Measurements from ENCODE around the gene DELE1.

GRCh38 chr5:141982626-141983025 is 59.0 kb downstream of the DELE1 start:
- no peak for TF ChIP-seq CTCF (IDR thresholded peaks at IDR 0.05)
- no peak for TF ChIP-seq POLR2A (IDR thresholded peaks at IDR 0.05)

Data from prostate gland (tissue), 2 donors.